ENCODE measurements around the gene RPL13A. TPM values are rescaled to one million over a fixed set of nuclear protein-coding genes. Genes with fewer than 3 reads are reported as not detected.
"Not testable (repeated sequence)": the region's sequence is repeated elsewhere in the genome, so short reads cannot be mapped to it uniquely, and the experiment has no call there.

RPL13A gene
- total RNA-seq, 1 donor from 2014 or later = 1,894 TPM

GRCh38 chr19:49455773-49456172 lies 31.6 kb upstream of the RPL13A start:
- no peak for DNase-seq (ENCODE audit: low spot score)

- no peak for DNase-seq (ENCODE audit: low spot score)
Measured at GRCh38 chr19:49456326-49456725, 31.1 kb upstream of the RPL13A start.

- DNase-seq (ENCODE audit: low spot score) = no peak
Measured at GRCh38 chr19:49458567-49458903, 28.9 kb upstream of the RPL13A start.

GRCh38 chr19:49459388-49459787 lies 28.0 kb upstream of the RPL13A start:
- no peak for DNase-seq (ENCODE audit: low spot score)

GRCh38 chr19:49461130-49461529 lies 26.3 kb upstream of the RPL13A start:
- DNase-seq (ENCODE audit: low spot score) = not testable (repeated sequence)

- no peak for DNase-seq (ENCODE audit: low spot score)
Measured at GRCh38 chr19:49461656-49462055, 25.8 kb upstream of the RPL13A start.

- DNase-seq (ENCODE audit: low spot score) = no peak
Measured at GRCh38 chr19:49462492-49462891, 24.9 kb upstream of the RPL13A start.

- DNase-seq (ENCODE audit: low spot score) = no peak
Measured at GRCh38 chr19:49463960-49464740, 23.3 kb upstream of the RPL13A start.

GRCh38 chr19:49465371-49465770 lies 22.0 kb upstream of the RPL13A start:
- DNase-seq (ENCODE audit: low spot score) = no peak

- no peak for DNase-seq (ENCODE audit: low spot score)
Measured at GRCh38 chr19:49468199-49468598, 19.2 kb upstream of the RPL13A start.

GRCh38 chr19:49468746-49469447 lies 18.5 kb upstream of the RPL13A start:
- DNase-seq (ENCODE audit: low spot score) = peak; percentile 91

GRCh38 chr19:49469828-49470614 lies 17.4 kb upstream of the RPL13A start:
- DNase-seq (ENCODE audit: low spot score) = no peak

GRCh38 chr19:49470615-49470978 lies 16.8 kb upstream of the RPL13A start:
- no peak for DNase-seq (ENCODE audit: low spot score)

GRCh38 chr19:49472936-49473335 lies 14.5 kb upstream of the RPL13A start:
- no peak for DNase-seq (ENCODE audit: low spot score)

- not testable (repeated sequence) for DNase-seq (ENCODE audit: low spot score)
Measured at GRCh38 chr19:49473501-49473867, 13.9 kb upstream of the RPL13A start.

GRCh38 chr19:49473868-49474541 lies 13.4 kb upstream of the RPL13A start, which contains the start of gene FLT3LG:
Gene FLT3LG, plus strand, starts transcription at chr19:49474215. Its CDS starts 425 bp downstream, at chr19:49474640.
- DNase-seq (ENCODE audit: low spot score) = peak; percentile 66

GRCh38 chr19:49474542-49474924 lies 12.9 kb upstream of the RPL13A start:
- no peak for DNase-seq (ENCODE audit: low spot score)

GRCh38 chr19:49475191-49475917 lies 12.1 kb upstream of the RPL13A start:
- DNase-seq (ENCODE audit: low spot score) = no peak

- DNase-seq (ENCODE audit: low spot score) = no peak
Measured at GRCh38 chr19:49475995-49476880, 11.2 kb upstream of the RPL13A start.

- DNase-seq (ENCODE audit: low spot score) = no peak
Measured at GRCh38 chr19:49479975-49480628, 7.3 kb upstream of the RPL13A start.
